22Rv1 (cell line): Measurements from ENCODE around the gene UNC5C.

ENCODE experiments used
- H3K27ac ChIP-seq: fragments of 450-650 bp; 2 replicates; pipeline ENCODE4 v1.5.1; 2017
- ZFX ChIP-seq: fragments of 450-650 bp; IDR thresholded peaks from 2 replicates; pipeline ENCODE4 v1.6.1; 2017; ENCODE audit warnings: antibody characterized with exemption, borderline replicate concordance
- TF ChIP-seq, protein P1 (sequence below): fragments of 450-650 bp; IDR thresholded peaks from 2 replicates; pipeline ENCODE4 v1.5.1; 2017; ENCODE audit warnings: mild to moderate bottlenecking

UNC5C gene

DNA sequence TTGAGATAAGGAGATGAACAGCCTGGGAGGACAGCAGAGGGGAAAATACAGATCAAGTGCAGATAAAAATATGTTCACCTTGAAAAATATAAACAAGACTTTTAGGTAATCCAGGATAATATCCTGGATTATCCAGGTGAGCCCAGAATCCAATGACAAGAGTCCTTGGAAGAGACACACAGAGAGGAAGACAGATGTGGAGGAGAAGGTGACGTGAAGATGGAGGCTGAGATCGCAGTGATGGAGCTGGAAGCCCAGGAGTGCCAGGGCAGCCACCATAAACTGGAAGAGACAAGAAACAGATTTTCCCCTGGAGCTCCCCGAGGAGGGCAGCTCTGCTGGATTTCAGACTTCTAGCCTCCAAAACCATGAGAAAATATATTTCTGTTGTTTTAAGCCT, 230.7 kb downstream of the UNC5C start:
- H3K27ac ChIP-seq: no peak overlapping the region
- TF ChIP-seq, protein P1, sequence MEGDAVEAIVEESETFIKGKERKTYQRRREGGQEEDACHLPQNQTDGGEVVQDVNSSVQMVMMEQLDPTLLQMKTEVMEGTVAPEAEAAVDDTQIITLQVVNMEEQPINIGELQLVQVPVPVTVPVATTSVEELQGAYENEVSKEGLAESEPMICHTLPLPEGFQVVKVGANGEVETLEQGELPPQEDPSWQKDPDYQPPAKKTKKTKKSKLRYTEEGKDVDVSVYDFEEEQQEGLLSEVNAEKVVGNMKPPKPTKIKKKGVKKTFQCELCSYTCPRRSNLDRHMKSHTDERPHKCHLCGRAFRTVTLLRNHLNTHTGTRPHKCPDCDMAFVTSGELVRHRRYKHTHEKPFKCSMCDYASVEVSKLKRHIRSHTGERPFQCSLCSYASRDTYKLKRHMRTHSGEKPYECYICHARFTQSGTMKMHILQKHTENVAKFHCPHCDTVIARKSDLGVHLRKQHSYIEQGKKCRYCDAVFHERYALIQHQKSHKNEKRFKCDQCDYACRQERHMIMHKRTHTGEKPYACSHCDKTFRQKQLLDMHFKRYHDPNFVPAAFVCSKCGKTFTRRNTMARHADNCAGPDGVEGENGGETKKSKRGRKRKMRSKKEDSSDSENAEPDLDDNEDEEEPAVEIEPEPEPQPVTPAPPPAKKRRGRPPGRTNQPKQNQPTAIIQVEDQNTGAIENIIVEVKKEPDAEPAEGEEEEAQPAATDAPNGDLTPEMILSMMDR: no peak
- no peak for TF ChIP-seq ZFX

DNA sequence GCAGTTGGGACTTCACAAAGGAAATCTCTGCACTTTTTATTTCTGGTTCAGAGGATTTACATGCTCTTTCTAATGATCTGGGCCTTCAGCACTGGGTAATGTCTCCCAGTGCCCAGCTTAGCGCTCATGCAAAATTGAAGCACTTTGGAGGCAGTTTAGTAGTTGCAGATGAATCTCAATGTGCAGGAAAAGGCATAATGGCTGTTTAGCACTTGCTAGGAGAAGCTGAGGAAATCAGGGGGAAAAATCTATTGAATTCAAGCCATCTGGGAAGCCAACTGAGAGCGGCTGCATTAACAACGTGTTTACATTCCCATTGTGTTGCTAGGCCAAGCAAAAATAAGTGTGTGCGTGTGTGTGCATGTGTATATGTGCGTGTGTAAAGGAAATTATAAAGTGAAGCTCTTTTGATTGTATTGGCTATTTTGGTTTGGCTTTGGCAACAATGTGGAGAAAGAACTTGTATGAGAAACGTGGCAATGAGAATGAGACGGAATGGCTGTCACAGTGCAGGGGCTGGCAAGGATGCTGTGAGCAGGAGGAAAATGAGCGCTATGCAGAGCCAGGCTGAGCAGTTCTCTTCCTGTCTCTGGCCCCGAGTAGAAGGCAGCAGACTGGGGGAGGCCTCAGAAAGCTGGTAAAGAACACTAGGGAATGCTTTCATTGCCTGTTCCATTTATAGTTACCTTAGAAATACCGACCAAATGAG, 231.5 kb downstream of the UNC5C start:
- TF ChIP-seq, protein P1: no peak
- no peak for TF ChIP-seq ZFX

DNA sequence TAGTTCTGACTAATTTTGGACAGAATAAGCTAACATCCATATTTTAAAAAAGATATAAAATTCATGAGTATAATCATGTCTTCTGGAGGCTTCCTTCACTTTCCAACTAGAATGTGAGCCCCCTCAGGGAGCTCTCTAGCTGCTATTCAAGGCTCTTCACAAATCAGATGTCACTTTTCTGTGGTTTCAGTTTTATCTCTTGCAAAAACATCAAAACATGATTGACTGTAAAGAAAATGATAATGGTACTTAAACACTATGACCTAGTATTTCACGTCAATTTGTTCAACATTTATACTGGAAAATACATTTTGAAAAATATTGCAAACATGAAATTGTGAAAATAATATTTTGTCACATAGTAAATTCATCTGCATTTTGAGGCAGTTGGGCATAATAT, 234.2 kb downstream of the UNC5C start:
- no peak overlapping the region for H3K27ac ChIP-seq
- TF ChIP-seq, protein P1: no peak
- no peak for TF ChIP-seq ZFX

More for the DNA sequence above, 231.5 kb downstream of the UNC5C start:
- H3K27ac ChIP-seq: no peak overlapping the region

DNA sequence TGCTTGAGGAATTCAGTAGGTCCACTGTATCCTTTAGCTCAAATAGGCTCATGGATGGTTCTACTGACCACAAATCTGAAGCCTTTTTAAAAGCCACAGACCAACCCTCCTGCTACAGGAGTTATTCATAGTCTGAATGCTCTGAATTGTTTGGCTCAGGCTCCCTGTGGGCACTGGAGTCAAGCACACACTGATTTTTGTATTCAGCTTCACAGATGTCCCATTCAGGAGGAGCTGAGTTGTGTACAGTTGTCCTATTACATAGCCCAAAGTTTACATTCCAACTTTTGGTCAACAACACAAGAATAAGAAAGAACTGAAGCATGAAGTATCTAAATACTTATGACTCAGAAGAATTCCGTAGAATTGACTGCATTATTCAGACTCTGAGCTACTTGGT, 243.9 kb downstream of the UNC5C start:
- TF ChIP-seq, protein P1: no peak
- TF ChIP-seq ZFX: no peak
- H3K27ac ChIP-seq: no peak overlapping the region; the same call in 1 of the 2 replicates

DNA sequence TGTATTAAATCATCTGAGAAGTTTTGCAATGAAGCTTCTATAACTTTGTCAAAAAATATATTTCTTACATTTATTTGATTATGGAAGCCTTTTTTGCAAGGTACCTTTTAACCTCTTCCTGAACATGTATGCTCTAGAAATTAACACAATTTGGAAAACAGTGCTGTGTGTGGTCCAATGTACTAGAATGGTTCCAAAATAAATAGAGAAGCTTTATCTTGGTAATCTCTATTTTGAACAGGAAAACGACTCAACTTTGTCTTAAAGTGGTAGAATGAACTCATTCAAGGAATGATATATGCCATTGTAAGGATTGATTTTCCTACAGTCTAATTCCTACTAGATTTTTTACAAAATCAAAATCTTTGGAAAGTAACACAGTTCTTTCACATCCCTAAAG, 248.5 kb downstream of the UNC5C start:
- H3K27ac ChIP-seq: no peak overlapping the region
- TF ChIP-seq ZFX: no peak
- TF ChIP-seq, protein P1: no peak

DNA sequence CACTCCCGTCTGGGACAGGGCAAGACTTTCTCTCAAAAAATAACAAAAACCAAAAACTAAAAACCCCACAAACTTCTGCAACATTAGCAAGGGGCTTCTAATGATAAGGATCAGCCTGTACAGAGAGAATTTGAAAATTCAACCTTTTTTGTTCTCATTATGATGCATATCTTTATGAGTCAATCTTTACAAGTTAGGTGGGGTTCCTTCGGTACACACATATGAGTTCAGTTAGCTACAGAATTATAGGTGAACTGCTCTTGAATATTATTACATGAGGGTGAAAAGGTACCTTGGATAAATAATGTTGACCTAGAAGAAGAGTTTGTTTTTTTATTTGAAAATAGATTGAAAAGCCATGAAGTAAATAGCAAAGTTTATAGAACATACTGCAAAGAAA, 252.7 kb downstream of the UNC5C start:
- TF ChIP-seq, protein P1: no peak
- no peak for TF ChIP-seq ZFX
- no peak overlapping the region for H3K27ac ChIP-seq

DNA sequence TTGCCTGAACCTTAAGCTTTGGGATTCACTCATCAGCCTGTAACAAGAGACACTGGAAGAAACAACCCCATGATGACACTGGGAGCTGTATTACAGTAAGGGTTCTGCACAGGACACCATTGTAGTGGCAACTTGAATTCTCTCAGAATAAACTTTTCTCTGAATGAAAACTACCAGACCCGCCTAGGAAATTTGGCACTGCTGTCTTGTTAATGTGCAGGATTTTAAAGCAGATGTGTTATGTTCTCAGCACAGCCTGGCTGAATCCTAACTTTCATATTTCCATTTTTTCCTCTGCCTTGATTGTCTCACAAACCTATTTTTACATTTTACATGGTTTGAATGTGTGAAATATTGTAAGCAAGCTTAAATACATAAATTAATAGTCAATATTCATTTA, 253.6 kb downstream of the UNC5C start:
- no peak for TF ChIP-seq ZFX
- TF ChIP-seq, protein P1: no peak
- H3K27ac ChIP-seq: no peak overlapping the region
